Measurements from ENCODE around the gene FFAR4.

Gene FFAR4

GRCh38 chr10:93577565-93577964, 11.1 kb downstream of the FFAR4 start:
- no peak overlapping the region for H2AK5ac ChIP-seq (ENCODE audit: low read length, severe bottlenecking)
- H3K14ac ChIP-seq (ENCODE audit: low read length in 2 of 2): no peak overlapping the region
- no peak overlapping the region for H3K4ac ChIP-seq (ENCODE audit: low read depth in 1 of 2, low read length in 2 of 2)
- H4K8ac ChIP-seq (ENCODE audit: low read length): no peak overlapping the region
- no peak overlapping the region for H3K9ac ChIP-seq (ENCODE audit: low read length)
- no peak for DNase-seq
- H3K36me3 ChIP-seq (ENCODE audit: control insufficient read depth in 1 of 2, insufficient read depth in 2 of 2, low read depth in 1 of 2, low read length in 2 of 2): no peaks in the 10 kb centered on the region
- peaks cover 29 to 66% of the 10 kb centered on the region in 2 experiments for H3K27me3 ChIP-seq (ENCODE audit: control insufficient read depth in 1 of 2, insufficient read depth in 1 of 2, low read length in 2 of 2)
- H2BK12ac ChIP-seq (ENCODE audit: low read length in 2 of 2): no peak overlapping the region
- H3K27ac ChIP-seq (ENCODE audit: low read length, poor library complexity, severe bottlenecking): no peak overlapping the region
- no peak overlapping the region for H2AFZ ChIP-seq (ENCODE audit: low read depth, low read length)
- no peak overlapping the region for H3K4me3 ChIP-seq (ENCODE audit: insufficient read depth in 1 of 2, low read depth in 1 of 2, low read length in 2 of 2)
- peaks cover 5% of the 10 kb centered on the region for H3K4me1 ChIP-seq (ENCODE audit: control insufficient read depth, insufficient read depth, low read depth, low read length)
- 83% methylated on average over 3 of the region's 3 CpGs for WGBS
- no peak overlapping the region for H3K23ac ChIP-seq (ENCODE audit: low read length in 2 of 2)
- no peak overlapping the region for H4K91ac ChIP-seq (ENCODE audit: low read length)
- H2BK120ac ChIP-seq (ENCODE audit: low read depth, low read length): no peak overlapping the region
- H3K9me3 ChIP-seq (ENCODE audit: control insufficient read depth, low read length): peaks cover 10% of the 10 kb centered on the region
- H3K79me1 ChIP-seq (replicated peaks; ENCODE audit: low read length, poor library complexity, severe bottlenecking): no peaks in the 10 kb centered on the region
- no peak overlapping the region for H2BK5ac ChIP-seq (ENCODE audit: low read depth, low read length, poor library complexity, severe bottlenecking)
- no peak overlapping the region for H3K4me2 ChIP-seq (ENCODE audit: low read length, poor library complexity, severe bottlenecking)
- H2BK15ac ChIP-seq (ENCODE audit: low read depth, poor library complexity, severe bottlenecking): no peak overlapping the region
- H3K18ac ChIP-seq (ENCODE audit: low read depth in 1 of 2, low read length in 2 of 2): no peak overlapping the region

GRCh38 chr10:93579089-93579488, 12.6 kb downstream of the FFAR4 start:
- Histone ChIP-seq H3K4me3 (ENCODE audit: insufficient read depth in 1 of 2, low read depth in 1 of 2, low read length in 2 of 2) (no peak overlapping the region), H2BK15ac (ENCODE audit: low read depth, poor library complexity, severe bottlenecking) (no peak overlapping the region), H2BK120ac (ENCODE audit: low read depth, low read length) (no peak overlapping the region), H3K4me1 (ENCODE audit: control insufficient read depth, insufficient read depth, low read depth, low read length) (peaks cover 5% of the 10 kb centered on the region), H2BK12ac (ENCODE audit: low read length in 2 of 2) (no peak overlapping the region), H3K18ac (ENCODE audit: low read depth in 1 of 2, low read length in 2 of 2) (no peak overlapping the region), H3K4ac (ENCODE audit: low read depth in 1 of 2, low read length in 2 of 2) (no peak overlapping the region), H3K9ac (ENCODE audit: low read length) (no peak overlapping the region), H3K4me2 (ENCODE audit: low read length, poor library complexity, severe bottlenecking) (no peak overlapping the region), H3K23ac (ENCODE audit: low read length in 2 of 2) (no peak overlapping the region), H4K8ac (ENCODE audit: low read length) (no peak overlapping the region), H3K79me1 (replicated peaks; ENCODE audit: low read length, poor library complexity, severe bottlenecking) (no peaks in the 10 kb centered on the region), H3K14ac (ENCODE audit: low read length in 2 of 2) (no peak overlapping the region), H4K91ac (ENCODE audit: low read length) (no peak overlapping the region), H3K36me3 (ENCODE audit: control insufficient read depth in 1 of 2, insufficient read depth in 2 of 2, low read depth in 1 of 2, low read length in 2 of 2) (no peaks in the 10 kb centered on the region), H2AFZ (ENCODE audit: low read depth, low read length) (no peak overlapping the region), H3K9me3 (ENCODE audit: control insufficient read depth, low read length) (peaks cover 10% of the 10 kb centered on the region), H2AK5ac (ENCODE audit: low read length, severe bottlenecking) (no peak overlapping the region), H2BK5ac (ENCODE audit: low read depth, low read length, poor library complexity, severe bottlenecking) (no peak overlapping the region), H3K27me3 (ENCODE audit: control insufficient read depth in 1 of 2, insufficient read depth in 1 of 2, low read length in 2 of 2) (peaks cover 18 to 52% of the 10 kb centered on the region in 2 experiments), H3K27ac (ENCODE audit: low read length, poor library complexity, severe bottlenecking) (no peak overlapping the region)
- 80% methylated on average over 6 of the region's 7 CpGs for WGBS
- no peak for DNase-seq

- Histone ChIP-seq H2AFZ (ENCODE audit: low read depth, low read length) (no peak overlapping the region), H3K4ac (ENCODE audit: low read depth in 1 of 2, low read length in 2 of 2) (no peak overlapping the region), H2BK12ac (ENCODE audit: low read length in 2 of 2) (no peak overlapping the region), H3K18ac (ENCODE audit: low read depth in 1 of 2, low read length in 2 of 2) (no peak overlapping the region), H3K9ac (ENCODE audit: low read length) (no peak overlapping the region), H3K14ac (ENCODE audit: low read length in 2 of 2) (no peak overlapping the region), H2AK5ac (ENCODE audit: low read length, severe bottlenecking) (no peak overlapping the region), H3K27ac (ENCODE audit: low read length, poor library complexity, severe bottlenecking) (no peak overlapping the region), H3K27me3 (ENCODE audit: control insufficient read depth in 1 of 2, insufficient read depth in 1 of 2, low read length in 2 of 2) (peaks cover 20 to 45% of the 10 kb centered on the region in 2 experiments), H3K4me3 (ENCODE audit: insufficient read depth in 1 of 2, low read depth in 1 of 2, low read length in 2 of 2) (no peak overlapping the region), H2BK15ac (ENCODE audit: low read depth, poor library complexity, severe bottlenecking) (no peak overlapping the region), H3K36me3 (ENCODE audit: control insufficient read depth in 1 of 2, insufficient read depth in 2 of 2, low read depth in 1 of 2, low read length in 2 of 2) (no peaks in the 10 kb centered on the region), H3K23ac (ENCODE audit: low read length in 2 of 2) (no peak overlapping the region), H3K9me3 (ENCODE audit: control insufficient read depth, low read length) (peaks cover 10% of the 10 kb centered on the region), H2BK5ac (ENCODE audit: low read depth, low read length, poor library complexity, severe bottlenecking) (no peak overlapping the region), H3K79me1 (replicated peaks; ENCODE audit: low read length, poor library complexity, severe bottlenecking) (no peaks in the 10 kb centered on the region), H2BK120ac (ENCODE audit: low read depth, low read length) (no peak overlapping the region), H4K8ac (ENCODE audit: low read length) (no peak overlapping the region), H4K91ac (ENCODE audit: low read length) (no peak overlapping the region), H3K4me2 (ENCODE audit: low read length, poor library complexity, severe bottlenecking) (no peak overlapping the region), H3K4me1 (ENCODE audit: control insufficient read depth, insufficient read depth, low read depth, low read length) (peaks cover 5% of the 10 kb centered on the region)
- 61% methylated on average over 2 of the region's 3 CpGs for WGBS
- DNase-seq: no peak
Observed at GRCh38 chr10:93579985-93580711, 13.7 kb downstream of the FFAR4 start.

GRCh38 chr10:93580828-93581227, 14.4 kb downstream of the FFAR4 start:
- H3K14ac ChIP-seq (ENCODE audit: low read length in 2 of 2): no peak overlapping the region
- H3K4me2 ChIP-seq (ENCODE audit: low read length, poor library complexity, severe bottlenecking): no peak overlapping the region
- no peaks in the 10 kb centered on the region for H3K79me1 ChIP-seq (replicated peaks; ENCODE audit: low read length, poor library complexity, severe bottlenecking)
- no peak overlapping the region for H2AK5ac ChIP-seq (ENCODE audit: low read length, severe bottlenecking)
- peak; percentile 67 for DNase-seq
- H2BK120ac ChIP-seq (ENCODE audit: low read depth, low read length): no peak overlapping the region
- H2BK5ac ChIP-seq (ENCODE audit: low read depth, low read length, poor library complexity, severe bottlenecking): no peak overlapping the region
- peaks cover 20 to 39% of the 10 kb centered on the region in 2 experiments for H3K27me3 ChIP-seq (ENCODE audit: control insufficient read depth in 1 of 2, insufficient read depth in 1 of 2, low read length in 2 of 2)
- no peak overlapping the region for H3K4me3 ChIP-seq (ENCODE audit: insufficient read depth in 1 of 2, low read depth in 1 of 2, low read length in 2 of 2)
- H4K91ac ChIP-seq (ENCODE audit: low read length): no peak overlapping the region
- H3K36me3 ChIP-seq (ENCODE audit: control insufficient read depth in 1 of 2, insufficient read depth in 2 of 2, low read depth in 1 of 2, low read length in 2 of 2): no peaks in the 10 kb centered on the region
- H3K23ac ChIP-seq (ENCODE audit: low read length in 2 of 2): no peak overlapping the region
- H3K4me1 ChIP-seq (ENCODE audit: control insufficient read depth, insufficient read depth, low read depth, low read length): peaks cover 5% of the 10 kb centered on the region
- no peak overlapping the region for H3K27ac ChIP-seq (ENCODE audit: low read length, poor library complexity, severe bottlenecking)
- H3K18ac ChIP-seq (ENCODE audit: low read depth in 1 of 2, low read length in 2 of 2): no peak overlapping the region
- H3K9me3 ChIP-seq (ENCODE audit: control insufficient read depth, low read length): peaks cover 7% of the 10 kb centered on the region
- H2BK12ac ChIP-seq (ENCODE audit: low read length in 2 of 2): no peak overlapping the region
- H2BK15ac ChIP-seq (ENCODE audit: low read depth, poor library complexity, severe bottlenecking): no peak overlapping the region
- no peak overlapping the region for H4K8ac ChIP-seq (ENCODE audit: low read length)
- H3K9ac ChIP-seq (ENCODE audit: low read length): no peak overlapping the region
- H3K4ac ChIP-seq (ENCODE audit: low read depth in 1 of 2, low read length in 2 of 2): no peak overlapping the region
- 60% methylated on average over 6 of the region's 6 CpGs for WGBS
- H2AFZ ChIP-seq (ENCODE audit: low read depth, low read length): no peak overlapping the region

Data from mesenchymal stem cell (in vitro differentiated cells and primary cell).